ENCODE data around the gene PTMA. TPM values are rescaled to one million over a fixed set of nuclear protein-coding genes. Genes with fewer than 3 reads are reported as not detected.

Gene PTMA
- total and polyA plus RNA-seq, 5 donors from 2014 or later = 1,458 to 2,131 (median 2,011) TPM

DNA sequence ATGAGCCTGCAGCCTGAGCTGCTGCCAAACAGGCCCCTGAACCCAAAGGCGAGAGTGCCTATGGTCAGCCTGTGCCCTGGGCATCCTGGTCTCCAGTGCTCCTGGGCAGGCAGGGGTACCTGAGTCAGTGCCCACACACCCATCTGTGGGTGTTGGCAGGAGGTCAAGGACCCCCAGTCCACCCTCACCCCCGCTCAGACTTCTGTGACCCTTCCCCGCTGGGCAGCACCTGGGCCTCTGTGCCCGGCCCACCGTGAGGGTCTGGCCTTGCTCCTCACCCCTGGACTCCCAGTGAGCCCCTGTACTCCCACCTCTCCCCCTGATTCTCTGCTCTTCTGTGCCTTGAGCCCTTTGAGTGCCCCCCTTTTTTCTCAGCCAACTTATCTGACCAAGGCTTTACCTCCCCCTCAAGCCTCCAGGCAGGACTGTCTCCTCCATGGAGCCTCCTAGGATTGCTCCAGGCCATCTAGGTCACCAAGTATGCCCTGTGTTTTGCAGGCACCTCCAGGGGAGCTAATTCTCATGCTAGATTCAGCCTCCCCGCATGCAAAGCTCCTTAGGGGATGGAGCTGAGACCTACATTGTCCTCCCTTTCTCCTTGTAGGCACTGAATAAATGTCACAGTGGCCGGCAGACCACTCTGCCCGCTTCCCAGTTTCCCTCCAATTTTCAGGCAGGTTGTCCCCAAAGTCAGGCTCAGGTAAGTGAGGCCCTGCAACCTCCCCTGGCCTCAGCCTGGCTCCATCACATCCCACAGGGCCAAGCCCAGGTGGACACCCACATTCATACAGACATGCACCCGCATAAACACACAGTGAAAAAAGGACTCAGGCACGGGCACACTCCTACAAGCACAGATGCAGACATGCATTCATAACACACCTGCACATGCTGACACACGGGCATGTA lies 21.9 kb upstream of the PTMA start:
- Mint-ChIP-seq H3K36me3 (no peaks in the 10 kb centered on the region), H3K27ac (no peak overlapping the region), H3K4me3 (peak overlapping the region in 2 of 4 donors; percentile 35 to 77), H3K27me3 (peaks cover 13% of the 10 kb centered on the region), H3K9me3 (peaks cover 0 to 2% (median 0%) of the 10 kb centered on the region in 7 donors), H3K4me1 (peaks cover 0 to 11% (median 4%) of the 10 kb centered on the region in 4 donors)
- no peak for ATAC-seq (ENCODE audit: low read depth in 2 of 2)
- DNase-seq = no peak
- Histone ChIP-seq H3K36me3 (ENCODE audit: control insufficient read depth, insufficient read depth, low read length) (no peaks in the 10 kb centered on the region), H3K27me3 (ENCODE audit: control insufficient read depth, insufficient read depth, low read length) (no peaks in the 10 kb centered on the region), H3K9me3 (ENCODE audit: control insufficient read depth in 2 of 2, low read length in 2 of 2) (no peaks in the 10 kb centered on the region), H3K27ac (ENCODE audit: insufficient read depth, low read length, poor library complexity, severe bottlenecking) (no peak overlapping the region), H3K4me1 (ENCODE audit: control insufficient read depth, insufficient read depth, low read length, poor library complexity, severe bottlenecking) (no peaks in the 10 kb centered on the region), H3K4me3 (ENCODE audit: low read depth, low read length) (no peak overlapping the region)

DNA sequence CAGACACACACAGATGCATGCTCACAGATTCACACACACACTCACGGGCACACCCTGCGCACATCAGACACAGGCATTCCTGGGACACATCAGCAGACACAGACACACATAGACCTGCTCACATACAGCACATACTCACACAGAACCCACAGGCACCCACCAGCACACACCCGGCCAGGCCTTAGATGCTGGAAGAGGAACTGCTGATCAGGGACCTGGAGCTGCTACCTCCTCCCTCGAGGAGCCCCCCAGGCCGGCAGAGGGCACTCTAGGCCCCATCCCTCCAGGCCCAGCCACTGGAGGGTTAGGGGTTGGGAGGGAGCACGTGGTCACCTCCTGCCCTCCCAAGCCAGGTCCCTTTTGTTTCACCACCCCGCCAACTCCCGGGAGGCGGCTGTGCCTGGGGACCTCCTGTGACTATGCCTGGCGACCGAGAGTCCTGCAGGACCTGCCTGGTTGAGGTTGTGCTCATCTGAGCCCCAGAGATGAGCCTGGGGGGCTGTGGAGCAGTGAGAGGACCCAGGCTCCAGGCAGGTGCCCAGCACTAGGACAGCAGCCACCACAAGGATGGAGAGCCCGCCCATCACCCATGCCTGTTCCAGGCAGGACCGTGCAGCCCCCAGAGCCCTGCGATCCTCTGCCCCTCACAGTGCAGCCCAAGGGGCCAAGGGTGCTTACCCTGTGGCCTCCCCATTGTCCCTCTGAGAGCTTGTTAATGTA lies 21.0 kb upstream of the PTMA start:
- H3K27ac Mint-ChIP-seq = peak overlapping the region in 1 of 3 donors; percentile 44
- Histone ChIP-seq H3K27ac (ENCODE audit: insufficient read depth, low read length, poor library complexity, severe bottlenecking) (no peak overlapping the region), H3K4me1 (ENCODE audit: control insufficient read depth, insufficient read depth, low read length, poor library complexity, severe bottlenecking) (no peaks in the 10 kb centered on the region), H3K36me3 (ENCODE audit: control insufficient read depth, insufficient read depth, low read length) (no peaks in the 10 kb centered on the region), H3K27me3 (ENCODE audit: control insufficient read depth, insufficient read depth, low read length) (no peaks in the 10 kb centered on the region), H3K9me3 (ENCODE audit: control insufficient read depth in 2 of 2, low read length in 2 of 2) (no peaks in the 10 kb centered on the region), H3K4me3 (ENCODE audit: low read depth, low read length) (no peak overlapping the region)
- H3K9me3 Mint-ChIP-seq = peaks cover 0 to 2% (median 0%) of the 10 kb centered on the region in 7 donors
- DNase-seq (peak; percentile 38 to 65 (median 63)), ATAC-seq (ENCODE audit: low read depth in 2 of 2) (peak; percentile 81 to 82)
- peak overlapping the region in 1 of 4 donors; percentile 35 for H3K4me3 Mint-ChIP-seq
- no peaks in the 10 kb centered on the region for H3K36me3 Mint-ChIP-seq
- H3K27me3 Mint-ChIP-seq = peaks cover 7% of the 10 kb centered on the region
- H3K4me1 Mint-ChIP-seq = peaks cover 0 to 7% (median 4%) of the 10 kb centered on the region in 4 donors

DNA sequence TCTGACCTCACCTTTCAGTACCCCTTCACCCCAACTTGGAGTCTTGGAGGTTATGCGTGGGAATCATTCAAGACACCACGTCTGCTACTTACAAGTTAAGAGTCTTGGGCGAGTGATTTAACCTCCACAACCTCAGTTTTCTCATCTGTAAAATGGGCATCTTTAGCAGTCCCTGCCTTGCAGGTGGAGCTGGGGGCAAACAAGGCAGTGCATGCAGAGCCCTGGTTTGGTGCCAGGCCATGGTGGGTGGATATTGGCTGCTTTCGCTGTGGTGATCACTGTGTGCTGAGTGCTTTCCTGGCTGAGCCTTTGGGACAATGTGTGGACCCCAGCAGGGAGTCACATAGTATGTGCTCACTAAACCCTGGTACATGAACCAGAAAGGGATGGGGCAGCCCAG lies 20.4 kb upstream of the PTMA start:
- ATAC-seq (ENCODE audit: low read depth in 2 of 2) (no peak), DNase-seq (no peak)
- no peak overlapping the region for H3K27ac Mint-ChIP-seq
- Histone ChIP-seq H3K36me3 (ENCODE audit: control insufficient read depth, insufficient read depth, low read length) (no peaks in the 10 kb centered on the region), H3K27ac (ENCODE audit: insufficient read depth, low read length, poor library complexity, severe bottlenecking) (no peak overlapping the region), H3K27me3 (ENCODE audit: control insufficient read depth, insufficient read depth, low read length) (no peaks in the 10 kb centered on the region), H3K4me1 (ENCODE audit: control insufficient read depth, insufficient read depth, low read length, poor library complexity, severe bottlenecking) (no peaks in the 10 kb centered on the region), H3K4me3 (ENCODE audit: low read depth, low read length) (no peak overlapping the region), H3K9me3 (ENCODE audit: control insufficient read depth in 2 of 2, low read length in 2 of 2) (no peaks in the 10 kb centered on the region)
- H3K27me3 Mint-ChIP-seq = no peaks in the 10 kb centered on the region
- no peaks in the 10 kb centered on the region for H3K36me3 Mint-ChIP-seq
- H3K4me3 Mint-ChIP-seq = no peak overlapping the region
- H3K4me1 Mint-ChIP-seq = peaks cover 0 to 5% (median 4%) of the 10 kb centered on the region in 4 donors
- H3K9me3 Mint-ChIP-seq = no peaks in the 10 kb centered on the region

DNA sequence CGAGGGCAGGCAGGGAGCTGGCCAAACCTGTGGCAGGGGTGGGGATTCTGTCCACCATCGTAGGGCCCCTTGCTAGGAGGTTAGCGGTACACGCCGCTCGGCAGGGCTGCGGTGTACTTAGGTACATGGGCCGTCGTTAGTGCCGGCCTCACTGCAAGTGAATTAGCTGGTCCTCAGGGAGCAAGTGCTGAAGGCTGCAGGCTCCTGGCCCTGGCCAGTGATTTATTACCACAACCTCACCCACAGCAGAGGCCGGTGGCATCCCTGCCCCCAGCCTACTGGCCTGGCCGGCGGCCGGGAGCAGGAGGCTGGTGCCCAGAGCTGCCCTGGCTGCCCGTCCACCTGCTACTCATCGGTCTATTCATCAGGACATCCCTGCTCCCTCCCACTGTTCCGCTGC lies 19.6 kb upstream of the PTMA start:
- H3K4me3 Mint-ChIP-seq = no peak overlapping the region
- H3K4me1 Mint-ChIP-seq = peaks cover 0 to 5% (median 4%) of the 10 kb centered on the region in 4 donors

DNA sequence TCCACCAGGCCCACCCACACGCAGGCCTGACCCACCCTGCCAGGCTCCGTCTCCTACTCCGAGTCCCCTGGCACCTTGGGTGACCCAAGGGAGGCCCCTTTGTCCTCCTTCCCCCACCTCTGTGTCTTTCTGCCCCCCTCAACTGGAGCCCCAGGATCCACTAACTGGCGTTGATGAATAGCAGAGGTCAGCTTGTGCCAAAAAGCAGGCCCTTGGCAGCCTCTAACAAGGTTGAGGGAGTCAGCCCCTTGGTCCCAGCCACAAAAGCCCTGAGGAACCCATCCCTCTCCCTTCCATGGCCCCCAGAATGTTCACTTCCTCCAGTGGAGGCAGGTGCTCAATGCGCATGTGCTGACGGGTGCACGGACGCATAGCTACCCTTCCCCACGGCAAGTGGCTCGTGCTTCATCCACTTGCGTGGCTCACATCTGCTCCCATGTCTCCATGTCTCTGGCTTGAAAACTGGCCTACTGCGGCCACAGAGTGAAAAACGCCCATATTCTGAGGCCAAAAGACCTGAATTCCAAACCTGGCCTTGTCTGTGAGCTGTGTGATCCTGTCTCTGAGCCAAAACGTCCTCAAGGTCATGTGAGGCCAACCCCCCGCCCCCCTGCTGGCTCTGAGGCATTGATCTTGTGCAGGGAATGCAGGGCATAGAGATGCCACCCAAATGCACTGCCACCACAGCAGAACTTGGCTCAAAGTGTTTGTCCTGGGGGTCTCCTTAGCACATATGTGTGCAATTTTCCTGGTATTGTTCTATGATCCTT lies 19.0 kb upstream of the PTMA start:
- Mint-ChIP-seq H3K27ac (no peak overlapping the region), H3K9me3 (no peaks in the 10 kb centered on the region), H3K36me3 (no peaks in the 10 kb centered on the region), H3K4me3 (no peak overlapping the region), H3K27me3 (no peaks in the 10 kb centered on the region), H3K4me1 (peaks cover 0 to 5% (median 4%) of the 10 kb centered on the region in 4 donors)
- Histone ChIP-seq H3K36me3 (ENCODE audit: control insufficient read depth, insufficient read depth, low read length) (no peaks in the 10 kb centered on the region), H3K4me3 (ENCODE audit: low read depth, low read length) (no peak overlapping the region), H3K9me3 (ENCODE audit: control insufficient read depth in 2 of 2, low read length in 2 of 2) (no peaks in the 10 kb centered on the region), H3K27ac (ENCODE audit: insufficient read depth, low read length, poor library complexity, severe bottlenecking) (no peak overlapping the region), H3K4me1 (ENCODE audit: control insufficient read depth, insufficient read depth, low read length, poor library complexity, severe bottlenecking) (no peaks in the 10 kb centered on the region), H3K27me3 (ENCODE audit: control insufficient read depth, insufficient read depth, low read length) (no peaks in the 10 kb centered on the region)
- DNase-seq (no peak), ATAC-seq (ENCODE audit: low read depth in 2 of 2) (no peak)

More for the DNA sequence above, 19.6 kb upstream of the PTMA start:
- no peaks in the 10 kb centered on the region for H3K9me3 Mint-ChIP-seq
- H3K27ac ChIP-seq (ENCODE audit: insufficient read depth, low read length, poor library complexity, severe bottlenecking) = no peak overlapping the region
- H3K36me3 ChIP-seq (ENCODE audit: control insufficient read depth, insufficient read depth, low read length) = no peaks in the 10 kb centered on the region
- no peak overlapping the region for H3K4me3 ChIP-seq (ENCODE audit: low read depth, low read length)
- H3K9me3 ChIP-seq (ENCODE audit: control insufficient read depth in 2 of 2, low read length in 2 of 2) = no peaks in the 10 kb centered on the region
- ATAC-seq (ENCODE audit: low read depth in 2 of 2) (no peak), DNase-seq (no peak)
- H3K36me3 Mint-ChIP-seq = no peaks in the 10 kb centered on the region
- no peak overlapping the region for H3K27ac Mint-ChIP-seq
- H3K4me1 ChIP-seq (ENCODE audit: control insufficient read depth, insufficient read depth, low read length, poor library complexity, severe bottlenecking) = no peaks in the 10 kb centered on the region
- no peaks in the 10 kb centered on the region for H3K27me3 ChIP-seq (ENCODE audit: control insufficient read depth, insufficient read depth, low read length)
- H3K27me3 Mint-ChIP-seq = no peaks in the 10 kb centered on the region

DNA sequence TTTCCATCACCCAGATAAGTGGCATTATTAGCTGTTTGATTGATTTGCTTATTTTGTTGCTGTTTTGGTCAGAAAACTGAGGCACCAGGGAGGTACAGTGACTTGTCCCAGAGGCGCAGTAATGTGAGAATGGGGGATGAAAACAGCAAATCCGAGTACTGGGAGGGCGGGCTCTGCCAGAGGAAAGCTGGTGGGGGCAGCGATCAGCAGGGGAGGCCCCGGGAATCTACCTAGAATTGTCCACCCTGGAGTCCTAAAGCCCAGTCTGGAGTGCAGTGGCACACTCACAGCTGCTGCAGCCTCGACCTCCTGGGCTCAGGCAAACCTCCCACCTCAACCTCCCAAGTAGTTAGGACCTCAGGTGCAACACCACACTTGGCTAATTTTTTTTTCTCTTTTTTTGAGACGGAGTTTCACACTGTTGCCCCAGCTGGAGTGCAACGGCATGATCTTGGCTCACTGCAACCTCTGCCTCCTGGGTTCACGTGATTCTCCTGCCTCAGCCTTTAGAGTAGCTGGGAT lies 17.0 kb upstream of the PTMA start:
- H3K36me3 Mint-ChIP-seq = no peaks in the 10 kb centered on the region
- no peak overlapping the region for H3K27ac Mint-ChIP-seq
- H3K27me3 Mint-ChIP-seq = peaks cover 3% of the 10 kb centered on the region
- DNase-seq (no peak), ATAC-seq (ENCODE audit: low read depth in 2 of 2) (no peak)
- Histone ChIP-seq H3K36me3 (ENCODE audit: control insufficient read depth, insufficient read depth, low read length) (no peaks in the 10 kb centered on the region), H3K9me3 (ENCODE audit: control insufficient read depth in 2 of 2, low read length in 2 of 2) (no peaks in the 10 kb centered on the region), H3K27ac (ENCODE audit: insufficient read depth, low read length, poor library complexity, severe bottlenecking) (no peak overlapping the region), H3K27me3 (ENCODE audit: control insufficient read depth, insufficient read depth, low read length) (no peaks in the 10 kb centered on the region), H3K4me1 (ENCODE audit: control insufficient read depth, insufficient read depth, low read length, poor library complexity, severe bottlenecking) (no peaks in the 10 kb centered on the region), H3K4me3 (ENCODE audit: low read depth, low read length) (no peak overlapping the region)
- no peaks in the 10 kb centered on the region for H3K9me3 Mint-ChIP-seq
- H3K4me3 Mint-ChIP-seq = no peak overlapping the region
- peaks cover 0 to 5% (median 4%) of the 10 kb centered on the region in 4 donors for H3K4me1 Mint-ChIP-seq

DNA sequence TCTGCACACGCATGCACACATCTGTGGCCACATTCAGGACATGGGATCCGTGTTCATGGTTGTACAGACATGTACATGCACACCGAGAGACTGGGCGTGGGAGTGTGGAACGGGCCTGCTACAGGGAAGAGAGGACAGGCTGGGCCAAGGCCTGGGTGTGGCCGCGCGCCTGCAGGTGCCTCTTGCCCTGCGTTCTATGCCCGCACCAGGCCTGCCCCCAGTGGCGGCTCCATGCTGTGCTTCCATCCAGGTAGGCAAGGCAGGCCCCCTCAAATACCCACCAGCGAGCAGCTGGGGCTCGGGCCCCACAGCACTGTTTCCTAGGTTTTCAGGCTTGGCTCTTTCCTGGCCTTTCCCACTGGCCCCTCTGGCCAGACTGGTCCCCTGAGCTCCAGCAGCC lies 15.5 kb upstream of the PTMA start:
- Histone ChIP-seq H3K4me3 (ENCODE audit: low read depth, low read length) (no peak overlapping the region), H3K4me1 (ENCODE audit: control insufficient read depth, insufficient read depth, low read length, poor library complexity, severe bottlenecking) (no peaks in the 10 kb centered on the region)

More for the DNA sequence above, 15.5 kb upstream of the PTMA start:
- Mint-ChIP-seq H3K4me1 (no peaks in the 10 kb centered on the region), H3K4me3 (no peak overlapping the region), H3K27ac (no peak overlapping the region), H3K36me3 (no peaks in the 10 kb centered on the region), H3K9me3 (no peaks in the 10 kb centered on the region), H3K27me3 (peaks cover 5% of the 10 kb centered on the region)
- no peak for DNase-seq
- H3K9me3 ChIP-seq (ENCODE audit: control insufficient read depth in 2 of 2, low read length in 2 of 2) = no peaks in the 10 kb centered on the region
- no peak for ATAC-seq (ENCODE audit: low read depth in 2 of 2)
- H3K27me3 ChIP-seq (ENCODE audit: control insufficient read depth, insufficient read depth, low read length) = no peaks in the 10 kb centered on the region
- no peak overlapping the region for H3K27ac ChIP-seq (ENCODE audit: insufficient read depth, low read length, poor library complexity, severe bottlenecking)
- no peaks in the 10 kb centered on the region for H3K36me3 ChIP-seq (ENCODE audit: control insufficient read depth, insufficient read depth, low read length)
